ENCODE results near the gene TEAD1.

The TEAD1 gene

GRCh38 chr11:12822392-12823022 lies 148.3 kb downstream of the TEAD1 start:
- DNase-seq, result no peak
- H3K9me3 ChIP-seq (replicated peaks; ENCODE audit: insufficient read depth, low read length), result no peaks in the 10 kb centered on the region
- no peaks in the 10 kb centered on the region for H3K9me2 ChIP-seq (replicated peaks; ENCODE audit: insufficient read depth, low read length)
- H3K27ac ChIP-seq (ENCODE audit: low read length), result no peak overlapping the region
- no peaks in the 10 kb centered on the region for H3K36me3 ChIP-seq (replicated peaks; ENCODE audit: insufficient read depth, low read length)
- no peaks in the 10 kb centered on the region for H4K20me1 ChIP-seq (ENCODE audit: insufficient read depth, low read length)
- no peaks in the 10 kb centered on the region for H3F3A ChIP-seq (ENCODE audit: insufficient read depth, low read length)
- H3K4me3 ChIP-seq (ENCODE audit: low read length), result no peak overlapping the region
- peaks cover 66% of the 10 kb centered on the region for H3K79me2 ChIP-seq (ENCODE audit: low read length)
- H3K27me3 ChIP-seq (replicated peaks; ENCODE audit: insufficient read depth, low read length), result no peaks in the 10 kb centered on the region
- TF ChIP-seq EZH2 (optimal IDR thresholded peaks at IDR 0.05; ENCODE audit: low read depth, low read length) (no peak), EZH2phosphoT487 (IDR thresholded peaks at IDR 0.05; ENCODE audit: low read length) (no peak), CTCF (IDR thresholded peaks at IDR 0.05; ENCODE audit: low read length) (no peak)
- H3K4me2 ChIP-seq (ENCODE audit: low read depth, low read length), result no peak overlapping the region
- peaks cover 18% of the 10 kb centered on the region for H3K4me1 ChIP-seq (ENCODE audit: low read length)
- no peak overlapping the region for H2AFZ ChIP-seq (ENCODE audit: low read length)
- no peak overlapping the region for H3K9ac ChIP-seq (ENCODE audit: low read length)

- H3K27ac ChIP-seq (ENCODE audit: low read length), result no peak overlapping the region
- no peaks in the 10 kb centered on the region for H4K20me1 ChIP-seq (ENCODE audit: insufficient read depth, low read length)
- TF ChIP-seq CTCF (IDR thresholded peaks at IDR 0.05; ENCODE audit: low read length), result no peak
- TF ChIP-seq EZH2phosphoT487 (IDR thresholded peaks at IDR 0.05; ENCODE audit: low read length), result no peak
- no peaks in the 10 kb centered on the region for H3K27me3 ChIP-seq (replicated peaks; ENCODE audit: insufficient read depth, low read length)
- H3F3A ChIP-seq (ENCODE audit: insufficient read depth, low read length), result peaks cover 15% of the 10 kb centered on the region
- no peak overlapping the region for H3K4me2 ChIP-seq (ENCODE audit: low read depth, low read length)
- H2AFZ ChIP-seq (ENCODE audit: low read length), result no peak overlapping the region
- no peak overlapping the region for H3K9ac ChIP-seq (ENCODE audit: low read length)
- H3K9me3 ChIP-seq (replicated peaks; ENCODE audit: insufficient read depth, low read length), result no peaks in the 10 kb centered on the region
- DNase-seq, result no peak
- H3K36me3 ChIP-seq (replicated peaks; ENCODE audit: insufficient read depth, low read length), result no peaks in the 10 kb centered on the region
- H3K79me2 ChIP-seq (ENCODE audit: low read length), result peaks cover 65% of the 10 kb centered on the region
- no peaks in the 10 kb centered on the region for H3K9me2 ChIP-seq (replicated peaks; ENCODE audit: insufficient read depth, low read length)
- H3K4me1 ChIP-seq (ENCODE audit: low read length), result peaks cover 25% of the 10 kb centered on the region
- H3K4me3 ChIP-seq (ENCODE audit: low read length), result no peak overlapping the region
These were observed 150.2 kb downstream of the TEAD1 start for GRCh38 chr11:12824281-12825041.

- H3K36me3 ChIP-seq (replicated peaks; ENCODE audit: insufficient read depth, low read length), result no peaks in the 10 kb centered on the region
- peaks cover 15% of the 10 kb centered on the region for H3F3A ChIP-seq (ENCODE audit: insufficient read depth, low read length)
- peaks cover 71% of the 10 kb centered on the region for H3K79me2 ChIP-seq (ENCODE audit: low read length)
- no peak overlapping the region for H3K9ac ChIP-seq (ENCODE audit: low read length)
- H3K27me3 ChIP-seq (replicated peaks; ENCODE audit: insufficient read depth, low read length), result no peaks in the 10 kb centered on the region
- H3K4me1 ChIP-seq (ENCODE audit: low read length), result peaks cover 25% of the 10 kb centered on the region
- H3K9me3 ChIP-seq (replicated peaks; ENCODE audit: insufficient read depth, low read length), result no peaks in the 10 kb centered on the region
- no peak for TF ChIP-seq EZH2 (optimal IDR thresholded peaks at IDR 0.05; ENCODE audit: low read depth, low read length)
- TF ChIP-seq CTCF (IDR thresholded peaks at IDR 0.05; ENCODE audit: low read length), result no peak
- no peak for TF ChIP-seq EZH2phosphoT487 (IDR thresholded peaks at IDR 0.05; ENCODE audit: low read length)
- no peak overlapping the region for H3K4me2 ChIP-seq (ENCODE audit: low read depth, low read length)
- H3K9me2 ChIP-seq (replicated peaks; ENCODE audit: insufficient read depth, low read length), result no peaks in the 10 kb centered on the region
- no peak overlapping the region for H3K4me3 ChIP-seq (ENCODE audit: low read length)
- H3K27ac ChIP-seq (ENCODE audit: low read length), result no peak overlapping the region
- H2AFZ ChIP-seq (ENCODE audit: low read length), result no peak overlapping the region
- H4K20me1 ChIP-seq (ENCODE audit: insufficient read depth, low read length), result no peaks in the 10 kb centered on the region
- no peak for DNase-seq
These were observed 152.2 kb downstream of the TEAD1 start for GRCh38 chr11:12826441-12826840.
